Peyer's patch (tissue), 4 donors: ENCODE data around the gene NCBP2.

Source experiments
- CTCF ChIP-seq, 6 experiments: fragments of 450-650 bp in 4 of 6; fragments of 200-600 bp in 2 of 6; sonication (generic) in 1 of 6; IDR thresholded peaks; one replicate each; pipeline ENCODE4 v1.5.1; 2017 to 2019; ENCODE audit warnings: antibody characterized with exemption in 6 of 6, mild to moderate bottlenecking in 3 of 6, moderate library complexity in 1 of 6
- POLR2A ChIP-seq, 2 donors: fragments of 450-650 bp; IDR thresholded peaks; one replicate each; pipeline ENCODE4 v1.5.1; 2017; ENCODE audit warnings: antibody characterized with exemption in 2 of 2, mild to moderate bottlenecking in 2 of 2, moderate library complexity in 2 of 2

- no peak for TF ChIP-seq POLR2A (IDR thresholded peaks at IDR 0.05)
- no peak for TF ChIP-seq CTCF (IDR thresholded peaks at IDR 0.05)
These were observed 27.0 kb downstream of the NCBP2 start for GRCh38 chr3:196915375-196915774.
